Osteocyte (in vitro differentiated cells): ENCODE data around the gene RAD51B. TPM values are rescaled to one million over a fixed set of nuclear protein-coding genes. Genes with fewer than 3 reads are reported as not detected.
A peak's percentile ranks its signal among the peaks of the same experiment; 100 is the strongest.

Experiments used
- DNase-seq: peaks from one replicate; pipeline ENCODE4 v3.0.0; 2021; ENCODE audit warnings: mixed read lengths; ENCODE audit not compliant: unreplicated experiment; ENCODE audit errors: extremely low spot score
- H3K27ac Mint-ChIP-seq: one replicate; pipeline ENCODE4 v1.8.0; 2021; ENCODE audit warnings: mild to moderate bottlenecking, mixed read lengths; ENCODE audit not compliant: unreplicated experiment
- H3K27me3 Mint-ChIP-seq: one replicate; pipeline ENCODE4 v1.8.0; 2021; ENCODE audit warnings: mixed read lengths; ENCODE audit not compliant: unreplicated experiment
- H3K36me3 Mint-ChIP-seq: one replicate; pipeline ENCODE4 v1.8.0; 2021; ENCODE audit warnings: mixed read lengths; ENCODE audit not compliant: unreplicated experiment
- H3K4me1 Mint-ChIP-seq: one replicate; pipeline ENCODE4 v1.8.0; 2021; ENCODE audit warnings: mixed read lengths; ENCODE audit not compliant: unreplicated experiment
- H3K4me3 Mint-ChIP-seq: one replicate; pipeline ENCODE4 v1.8.0; 2021; ENCODE audit warnings: mild to moderate bottlenecking, moderate library complexity, mixed read lengths; ENCODE audit not compliant: unreplicated experiment
- H3K9me3 Mint-ChIP-seq: one replicate; pipeline ENCODE4 v1.8.0; 2021; ENCODE audit warnings: mixed read lengths; ENCODE audit not compliant: unreplicated experiment
- CTCF ChIP-seq: fragments of 200-600 bp; sonication (generic); IDR thresholded peaks from 2 replicates; pipeline ENCODE4 v1.5.0; 2021; ENCODE audit warnings: antibody characterized with exemption, mild to moderate bottlenecking, moderate library complexity
- total RNA-seq: library from RNA; stranded (reverse); gene quantifications from 2 replicates; pipeline ENCODE4 v1.2.1, GENCODE V29; 2021

RAD51B gene
- total RNA-seq, 1 donor from 2014 or later, result 12.7 TPM

GRCh38 chr14:68650404-68650994 lies 830.9 kb downstream of the RAD51B start:
- Mint-ChIP-seq H3K4me3 (no peak overlapping the region), H3K27ac (no peak overlapping the region), H3K4me1 (peaks cover 16% of the 10 kb centered on the region)

GRCh38 chr14:68651075-68651474 lies 831.5 kb downstream of the RAD51B start:
- no peak for DNase-seq
- Mint-ChIP-seq H3K4me3 (no peak overlapping the region), H3K4me1 (peaks cover 14% of the 10 kb centered on the region), H3K27me3 (no peaks in the 10 kb centered on the region), H3K27ac (no peak overlapping the region), H3K9me3 (no peaks in the 10 kb centered on the region), H3K36me3 (no peaks in the 10 kb centered on the region)
- no peak for TF ChIP-seq CTCF

More at GRCh38 chr14:68650404-68650994, 830.9 kb downstream of the RAD51B start:
- Mint-ChIP-seq H3K27me3 (no peaks in the 10 kb centered on the region), H3K9me3 (no peaks in the 10 kb centered on the region), H3K36me3 (no peaks in the 10 kb centered on the region)
- no peak for DNase-seq
- no peak for TF ChIP-seq CTCF

GRCh38 chr14:68651652-68652432 lies 832.3 kb downstream of the RAD51B start:
- no peak for TF ChIP-seq CTCF
- H3K4me1 Mint-ChIP-seq, result peaks cover 10% of the 10 kb centered on the region
- no peak overlapping the region for H3K27ac Mint-ChIP-seq
- no peaks in the 10 kb centered on the region for H3K27me3 Mint-ChIP-seq
- no peak overlapping the region for H3K4me3 Mint-ChIP-seq
- no peaks in the 10 kb centered on the region for H3K9me3 Mint-ChIP-seq
- no peaks in the 10 kb centered on the region for H3K36me3 Mint-ChIP-seq
- peak; percentile 66 for DNase-seq

GRCh38 chr14:68652433-68652690 lies 832.8 kb downstream of the RAD51B start:
- H3K4me3 Mint-ChIP-seq, result no peak overlapping the region
- peaks cover 10% of the 10 kb centered on the region for H3K4me1 Mint-ChIP-seq
- peak; percentile 48 for DNase-seq
- no peak for TF ChIP-seq CTCF
- H3K36me3 Mint-ChIP-seq, result no peaks in the 10 kb centered on the region
- H3K9me3 Mint-ChIP-seq, result no peaks in the 10 kb centered on the region
- H3K27me3 Mint-ChIP-seq, result no peaks in the 10 kb centered on the region
- H3K27ac Mint-ChIP-seq, result no peak overlapping the region

- peaks cover 10% of the 10 kb centered on the region for H3K4me1 Mint-ChIP-seq
- H3K27me3 Mint-ChIP-seq, result no peaks in the 10 kb centered on the region
- H3K9me3 Mint-ChIP-seq, result no peaks in the 10 kb centered on the region
- no peak overlapping the region for H3K27ac Mint-ChIP-seq
- TF ChIP-seq CTCF, result no peak
- peak; percentile 49 for DNase-seq
- H3K4me3 Mint-ChIP-seq, result no peak overlapping the region
- no peaks in the 10 kb centered on the region for H3K36me3 Mint-ChIP-seq
Observed at GRCh38 chr14:68653108-68653507, 833.5 kb downstream of the RAD51B start.
